Mesenchymal stem cell (in vitro differentiated cells and primary cell): ENCODE data around the gene ADRM1.

Experiments
- DNase-seq: peaks from one replicate; pipeline ENCODE4 v3.0.0-alpha.2; 2013
- H2AFZ ChIP-seq: one replicate; pipeline ENCODE4 v1.6.1; 2013; ENCODE audit warnings: low read depth, mild to moderate bottlenecking, control low read depth, inconsistent platforms, low read length, moderate library complexity
- H2AK5ac ChIP-seq: 2 replicates; pipeline ENCODE4 v1.6.1; 2013; ENCODE audit warnings: low read length, moderate library complexity, mild to moderate bottlenecking, inconsistent platforms; ENCODE audit not compliant: severe bottlenecking
- H2BK120ac ChIP-seq: one replicate; pipeline ENCODE4 v1.6.1; 2013; ENCODE audit warnings: low read depth, mild to moderate bottlenecking, inconsistent platforms, low read length, moderate library complexity
- H2BK12ac ChIP-seq, 2 experiments: one replicate each; pipeline ENCODE4 v1.6.1; 2013; ENCODE audit warnings: inconsistent platforms in 2 of 2, low read length in 2 of 2, mild to moderate bottlenecking in 2 of 2, moderate library complexity in 2 of 2, control low read depth in 1 of 2
- H2BK15ac ChIP-seq: one replicate; pipeline ENCODE4 v1.6.1; 2013; ENCODE audit warnings: mild to moderate bottlenecking, low read depth, inconsistent platforms; ENCODE audit not compliant: poor library complexity, severe bottlenecking
- H2BK5ac ChIP-seq: 2 replicates; pipeline ENCODE4 v1.6.1; 2013; ENCODE audit warnings: low read depth, mild to moderate bottlenecking, low read length, control low read depth, inconsistent platforms; ENCODE audit not compliant: poor library complexity, severe bottlenecking
- H3K14ac ChIP-seq, 2 experiments: one replicate each; pipeline ENCODE4 v1.6.1; 2013; ENCODE audit warnings: inconsistent platforms in 2 of 2, low read length in 2 of 2, control low read depth in 1 of 2, mild to moderate bottlenecking in 1 of 2, moderate library complexity in 1 of 2
- H3K18ac ChIP-seq, 2 experiments: one replicate each; pipeline ENCODE4 v1.6.1; 2013; ENCODE audit warnings: inconsistent platforms in 2 of 2, low read length in 2 of 2, control low read depth in 1 of 2, low read depth in 1 of 2, mild to moderate bottlenecking in 1 of 2
- H3K23ac ChIP-seq, 2 experiments: one replicate each; pipeline ENCODE4 v1.6.1; 2013; ENCODE audit warnings: inconsistent platforms in 2 of 2, low read length in 2 of 2, mild to moderate bottlenecking in 2 of 2, moderate library complexity in 2 of 2, control low read depth in 1 of 2
- H3K27ac ChIP-seq: 2 replicates; pipeline ENCODE4 v1.5.1; 2013; ENCODE audit warnings: mild to moderate bottlenecking, moderate library complexity, low read length, control low read depth, inconsistent platforms; ENCODE audit not compliant: poor library complexity, severe bottlenecking
- H3K27me3 ChIP-seq, 2 experiments: 2 replicates each; pipeline versions ENCODE4 v1.6.1 to v1.7.0; 2013; ENCODE audit warnings: low read length in 2 of 2, mild to moderate bottlenecking in 2 of 2, moderate library complexity in 2 of 2, control low read depth in 1 of 2, inconsistent platforms in 1 of 2; ENCODE audit not compliant: control insufficient read depth in 1 of 2, insufficient read depth in 1 of 2
- H3K36me3 ChIP-seq, 2 experiments: 2 replicates each; pipeline versions ENCODE4 v1.6.1 to v1.7.0; 2013; ENCODE audit warnings: low read length in 2 of 2, control low read depth in 1 of 2, inconsistent platforms in 1 of 2, low read depth in 1 of 2, mild to moderate bottlenecking in 1 of 2; ENCODE audit not compliant: insufficient read depth in 2 of 2, control insufficient read depth in 1 of 2
- H3K4ac ChIP-seq, 2 experiments: one replicate each; pipeline ENCODE4 v1.6.1; 2013; ENCODE audit warnings: inconsistent platforms in 2 of 2, low read length in 2 of 2, mild to moderate bottlenecking in 2 of 2, moderate library complexity in 2 of 2, control low read depth in 1 of 2, low read depth in 1 of 2
- H3K4me1 ChIP-seq: 2 replicates; pipeline ENCODE4 v1.6.1; 2013; ENCODE audit warnings: low read depth, low read length, control low read depth; ENCODE audit not compliant: control insufficient read depth, insufficient read depth
- H3K4me2 ChIP-seq: 2 replicates; pipeline ENCODE4 v1.6.1; 2013; ENCODE audit warnings: low read length, mild to moderate bottlenecking, inconsistent platforms; ENCODE audit not compliant: poor library complexity, severe bottlenecking
- H3K4me3 ChIP-seq, 2 experiments: 2 replicates each; pipeline versions ENCODE4 v1.5.1 to v1.7.0; 2013; ENCODE audit warnings: low read length in 2 of 2, mild to moderate bottlenecking in 2 of 2, control low read depth in 1 of 2, low read depth in 1 of 2; ENCODE audit not compliant: insufficient read depth in 1 of 2
- H3K79me1 ChIP-seq: replicated peaks from 2 replicates; pipeline ENCODE4 v1.6.1; 2013; ENCODE audit warnings: mild to moderate bottlenecking, control low read depth, low read length, inconsistent platforms; ENCODE audit not compliant: poor library complexity, severe bottlenecking
- H3K9ac ChIP-seq: 2 replicates; pipeline ENCODE4 v1.7.0; 2013; ENCODE audit warnings: mild to moderate bottlenecking, low read length, moderate library complexity
- H3K9me3 ChIP-seq: 2 replicates; pipeline ENCODE4 v1.7.0; 2013; ENCODE audit warnings: mild to moderate bottlenecking, low read length; ENCODE audit not compliant: control insufficient read depth
- H4K8ac ChIP-seq: one replicate; pipeline ENCODE4 v1.6.1; 2013; ENCODE audit warnings: inconsistent platforms, mild to moderate bottlenecking, low read length, moderate library complexity
- H4K91ac ChIP-seq: one replicate; pipeline ENCODE4 v1.6.1; 2013; ENCODE audit warnings: mild to moderate bottlenecking, low read length, inconsistent platforms
- WGBS: methylation state at CpG from one replicate; pipeline ENCODE4 v1.1.7; 2013; ENCODE audit warnings: mixed read lengths; 5-methylcytosine and 5-hydroxymethylcytosine counted together

Gene ADRM1

GRCh38 chr20:62322492-62323041 is 19.8 kb downstream of the ADRM1 start:
- 98% methylated on average over 16 of the region's 16 CpGs for WGBS
- Histone ChIP-seq H3K36me3 (peaks cover 22 to 91% of the 10 kb centered on the region in 2 experiments), H3K27ac (no peak overlapping the region), H3K4ac (no peak overlapping the region), H3K27me3 (no peaks in the 10 kb centered on the region), H2BK12ac (no peak overlapping the region), H4K91ac (no peak overlapping the region), H4K8ac (no peak overlapping the region), H3K14ac (no peak overlapping the region), H3K9ac (no peak overlapping the region), H3K18ac (no peak overlapping the region), H2BK15ac (no peak overlapping the region), H3K4me2 (no peak overlapping the region), H3K79me1 (peaks cover 38% of the 10 kb centered on the region), H2BK120ac (no peak overlapping the region), H2AFZ (no peak overlapping the region), H2AK5ac (no peak overlapping the region), H3K4me3 (no peak overlapping the region), H3K9me3 (no peaks in the 10 kb centered on the region), H3K4me1 (peaks cover 4% of the 10 kb centered on the region), H2BK5ac (no peak overlapping the region), H3K23ac (no peak overlapping the region)
- DNase-seq = no peak

DNA sequence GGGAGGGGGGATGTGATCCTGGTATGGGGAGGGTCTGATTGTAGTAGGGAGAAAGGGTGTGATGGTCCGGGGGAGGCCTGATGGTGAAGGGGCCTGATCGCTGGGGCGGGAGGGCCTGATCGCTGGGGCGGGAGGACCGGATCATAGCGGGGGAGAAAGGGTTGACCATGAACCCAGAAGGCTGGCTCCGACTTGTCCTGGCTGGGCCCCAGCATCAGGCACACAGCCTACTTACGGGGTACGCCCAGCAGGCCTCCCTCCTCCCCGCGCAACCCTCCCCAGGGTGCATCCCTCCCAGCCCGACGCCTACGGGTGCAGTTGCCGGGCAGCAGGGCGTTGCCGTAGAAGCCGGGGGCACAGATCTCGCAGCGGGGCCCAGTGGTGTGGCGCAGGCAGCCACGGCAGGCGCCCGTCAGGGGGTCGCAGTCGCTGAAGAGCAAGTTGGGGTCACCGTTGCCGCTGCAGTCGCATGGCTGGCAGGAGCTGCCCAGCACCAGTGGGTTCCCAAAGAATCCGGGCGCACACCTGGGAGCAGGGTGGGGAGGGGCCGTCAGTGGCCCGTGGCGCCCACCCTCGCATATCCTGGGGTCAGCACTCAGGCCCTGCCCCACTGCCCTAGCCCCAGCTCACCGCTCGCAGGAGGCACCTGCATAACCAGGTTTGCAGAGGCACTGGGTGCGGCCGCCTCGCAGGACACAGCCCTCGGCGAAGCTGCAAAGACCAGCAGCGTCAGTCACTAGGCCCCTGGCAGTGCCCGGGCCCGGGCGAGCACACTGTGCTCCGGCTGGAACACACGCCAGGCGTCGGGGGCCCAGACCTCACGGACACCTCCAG is 20.6 kb downstream of the ADRM1 start:
- Histone ChIP-seq H3K27ac (no peak overlapping the region), H4K8ac (no peak overlapping the region), H2BK5ac (no peak overlapping the region), H3K9ac (no peak overlapping the region), H3K18ac (no peak overlapping the region), H3K4me2 (no peak overlapping the region), H4K91ac (no peak overlapping the region), H2AFZ (no peak overlapping the region), H3K36me3 (peaks cover 28 to 96% of the 10 kb centered on the region in 2 experiments), H2BK120ac (no peak overlapping the region), H2BK15ac (no peak overlapping the region), H3K79me1 (peaks cover 44% of the 10 kb centered on the region), H3K23ac (no peak overlapping the region), H2AK5ac (no peak overlapping the region), H2BK12ac (no peak overlapping the region), H3K4me1 (peaks cover 4% of the 10 kb centered on the region), H3K4me3 (no peak overlapping the region), H3K27me3 (no peaks in the 10 kb centered on the region), H3K9me3 (no peaks in the 10 kb centered on the region), H3K14ac (no peak overlapping the region), H3K4ac (no peak overlapping the region)
- 95% methylated on average over 51 of the region's 52 CpGs for WGBS
- no peak for DNase-seq

- H3K4ac ChIP-seq = no peak overlapping the region
- WGBS = 89% methylated on average over 25 of the region's 25 CpGs
- DNase-seq = no peak
- no peak overlapping the region for H4K8ac ChIP-seq
- no peak overlapping the region for H2BK12ac ChIP-seq
- no peak overlapping the region for H2AK5ac ChIP-seq
- no peak overlapping the region for H2BK120ac ChIP-seq
- H3K27me3 ChIP-seq = no peaks in the 10 kb centered on the region
- H3K23ac ChIP-seq = no peak overlapping the region
- peaks cover 33 to 96% of the 10 kb centered on the region in 2 experiments for H3K36me3 ChIP-seq
- peaks cover 5% of the 10 kb centered on the region for H3K4me1 ChIP-seq
- no peak overlapping the region for H3K9ac ChIP-seq
- no peak overlapping the region for H3K4me2 ChIP-seq
- H3K4me3 ChIP-seq = no peak overlapping the region
- no peaks in the 10 kb centered on the region for H3K9me3 ChIP-seq
- no peak overlapping the region for H2BK5ac ChIP-seq
- H3K27ac ChIP-seq = no peak overlapping the region
- H3K79me1 ChIP-seq = peaks cover 50% of the 10 kb centered on the region
- H3K18ac ChIP-seq = no peak overlapping the region
- no peak overlapping the region for H4K91ac ChIP-seq
- H2BK15ac ChIP-seq = no peak overlapping the region
- no peak overlapping the region for H3K14ac ChIP-seq
- H2AFZ ChIP-seq = no peak overlapping the region
These were observed 21.4 kb downstream of the ADRM1 start for GRCh38 chr20:62323980-62324906.
